Measurements from ENCODE around the gene CCNB2. TPM values are rescaled to one million over a fixed set of nuclear protein-coding genes. Genes with fewer than 3 reads are reported as not detected.

The CCNB2 gene
- total RNA-seq (2013; cell fraction: nucleolus; rRNA removed), result 44.1 and 48.5 TPM in 2 replicates
- total RNA-seq (2014; rRNA removed), result 80.9 and 87.1 TPM in 2 replicates
- 94.8 and 99.8 TPM in 2 replicates for total RNA-seq (2014; rRNA removed; fragmentation: Illumina TruSeq; extraction: Trizol)
- total RNA-seq (2021), result 74.1 and 76.6 TPM in 2 replicates
- 55.9 TPM for polyA plus RNA-seq (2011; ENCODE audit: low read depth)
- polyA plus RNA-seq (2011; rRNA removed), result 97.7 and 133 TPM in 2 replicates
- 72.7 and 101 TPM in 2 replicates for polyA plus RNA-seq (2011; cell fraction: cytosol; rRNA removed)
- polyA plus RNA-seq (2011; cell fraction: nucleus; rRNA removed), result 63.2 and 67.5 TPM in 2 replicates
- polyA plus RNA-seq (2012), result 48.4 and 65.5 TPM in 2 replicates
- polyA plus RNA-seq (2014; fragmentation: Illumina TruSeq; extraction: Trizol), result 102 and 107 TPM in 2 replicates
- polyA plus RNA-seq (2014; fragmentation: Nextera tagmentation; extraction: Ambion mirVana), result 100 to 1,000 TPM; 205 to 211 TPM
- polyA plus RNA-seq (2014; rRNA removed), result 75.1 and 89.1 TPM in 2 replicates
- 100 to 1,000 TPM; 171 to 178 TPM for polyA plus RNA-seq (2016; fragmentation: Nextera tagmentation; extraction: Ambion mirVana)
- polyA minus RNA-seq (2011; rRNA and poly(A)+ RNA removed), result 61.9 and 70.4 TPM in 2 replicates
- 37.6 and 38.6 TPM in 2 replicates for polyA minus RNA-seq (2011; cell fraction: cytosol; rRNA and poly(A)+ RNA removed)
- polyA minus RNA-seq (2011; cell fraction: nucleus; rRNA and poly(A)+ RNA removed), result 33.5 and 52.9 TPM in 2 replicates
- percentile 81 among the genes with signal in this experiment for Bru-seq, nascent RNA
- percentile 73 among the genes with signal in this experiment for BruChase-seq, experiment 1, labeled RNA remaining after a 6-hour chase
- BruChase-seq, experiment 2, labeled RNA remaining after a 2-hour chase, result percentile 73 among the genes with signal in this experiment
- long read RNA-seq, experiment 1, transcript CCNB2-201 (9 exons, 1,556 nt), result major isoform, 133 of 140 reads
- long read RNA-seq, experiment 1, partial matches to known transcripts, result 0 of 140 reads
- long read RNA-seq, experiment 1, other reads (novel, unspliced or antisense), result 6 of 140 reads
- long read RNA-seq, experiment 2, transcript CCNB2-201 (9 exons, 1,556 nt), result major isoform, 1,108 of 1,146 reads
- long read RNA-seq, experiment 2, transcript CCNB2-205 (8 exons, 2,503 nt), result minor isoform, 9 of 1,146 reads
- long read RNA-seq, experiment 2, partial matches to known transcripts, result 13 of 1,146 reads
- long read RNA-seq, experiment 2, other reads (novel, unspliced or antisense), result 16 of 1,146 reads

DNA sequence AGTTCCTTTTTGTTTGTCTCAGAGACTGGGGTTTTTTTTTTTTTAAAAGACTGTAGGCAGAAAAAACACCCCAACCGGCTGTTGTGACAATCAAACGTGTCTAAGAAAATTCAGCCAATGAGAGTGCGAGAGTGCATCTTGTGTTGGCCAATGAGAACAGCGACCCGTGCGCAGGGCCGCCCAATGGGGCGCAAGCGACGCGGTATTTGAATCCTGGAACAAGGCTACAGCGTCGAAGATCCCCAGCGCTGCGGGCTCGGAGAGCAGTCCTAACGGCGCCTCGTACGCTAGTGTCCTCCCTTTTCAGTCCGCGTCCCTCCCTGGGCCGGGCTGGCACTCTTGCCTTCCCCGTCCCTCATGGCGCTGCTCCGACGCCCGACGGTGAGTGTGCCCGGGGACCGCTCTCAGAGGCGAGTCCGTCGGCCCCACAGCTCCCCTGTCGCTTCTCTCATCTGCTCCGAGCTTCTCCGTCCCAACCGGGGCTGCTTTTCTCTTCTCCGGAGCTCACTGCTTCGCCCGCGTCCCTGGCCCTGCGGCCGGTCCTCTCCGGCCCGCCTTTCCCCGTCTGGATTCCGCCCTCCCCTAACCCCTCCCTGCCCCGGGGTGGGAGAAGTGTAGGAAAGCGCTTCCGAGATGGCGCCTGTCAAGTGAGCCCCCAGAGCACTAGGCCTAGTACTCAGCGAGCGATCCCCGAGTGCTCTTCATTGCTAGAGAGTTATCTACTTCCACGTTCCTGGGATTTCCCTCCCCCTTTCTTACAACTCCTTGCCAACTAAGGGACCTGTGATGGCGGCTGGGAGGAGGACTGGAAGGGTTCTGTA lies at the start of gene CCNB2:
Gene CCNB2, plus strand, starts transcription at position 235 of the 821 bp plus-strand sequence. Its CDS starts 123 bp downstream, at position 358.
- peak within 1 kb of the TSS; percentile 86 for H3K27ac ChIP-seq (ENCODE audit: control insufficient read depth, insufficient read depth)
- H3K27me3 ChIP-seq (replicated peaks in 1 of 2; ENCODE audit: control insufficient read depth in 2 of 2, insufficient read depth in 2 of 2, low read length in 1 of 2), result no peaks in the 10 kb centered on the region
- H3K36me3 ChIP-seq (ENCODE audit: control insufficient read depth in 2 of 2, insufficient read depth in 2 of 2, low read length in 1 of 2), result peaks cover 0 to 21% of the 10 kb centered on the region in 2 experiments; a peak in 3 of 4 replicates
- BruUV-seq (replicated peaks), result no TSS peak
- ChIA-PET CTCF (interaction anchor here (0.6 to 2.2 kb wide), 5 partner anchors 31 to 387 kb away, joined by 3 to 17 read pairs (median 4); no protein-coding TSS in a partner anchor), SMC1A (ENCODE audit: uncharacterized antibody, unreplicated experiment) (interaction anchor here (2.3 kb wide), 2 partner anchors 11 to 125 kb away, joined by 10 to 11 read pairs; no protein-coding TSS in a partner anchor), RAD21 (ENCODE audit: unreplicated experiment) (interaction anchor here (1.6 to 2.8 kb wide), 3 partner anchors 125 to 424 kb away, joined by 6 to 10 read pairs (median 7); no protein-coding TSS in a partner anchor), POLR2A (interaction anchor here (0.6 to 1.0 kb wide), 3 partner anchors 8 to 415 kb away, joined by 3 to 7 read pairs (median 5); no protein-coding TSS in a partner anchor)
- peak within 1 kb of the TSS; percentile 94 for H3K9ac ChIP-seq (ENCODE audit: control insufficient read depth, insufficient read depth, low read length)
- FAIRE-seq (peak; percentile 99), ATAC-seq (peak; percentile 100), DNase-seq (ENCODE audit: low read depth, low spot score) (peak; percentile 85)
- H3K4me3 ChIP-seq, result peak within 1 kb of the TSS; percentile 95
- H3K9me3 ChIP-seq (replicated peaks; ENCODE audit: control insufficient read depth, insufficient read depth, low read length), result no peaks in the 10 kb centered on the region
- H4K20me1 ChIP-seq (ENCODE audit: control insufficient read depth, insufficient read depth), result no peaks in the 10 kb centered on the region
- peaks cover 30% of the 10 kb centered on the region for H3K79me2 ChIP-seq (ENCODE audit: control insufficient read depth, insufficient read depth, low read length)
- peak within 1 kb of the TSS; percentile 82 for H2AFZ ChIP-seq (ENCODE audit: control insufficient read depth, low read depth, low read length)
- peaks cover 4% of the 10 kb centered on the region; the same call in 1 of the 2 replicates for H3K4me1 ChIP-seq (ENCODE audit: control insufficient read depth, insufficient read depth, low read length)
- in situ Hi-C loops (cut with MboI), result no loop called here
- WGBS (ENCODE audit: insufficient coverage, insufficient replicate concordance, low lambda C conversion rate, missing lambda C conversion rate), result 1% methylated on average over 57 of the region's 57 CpGs
- intact Hi-C loops (cut with micrococcal nuclease; ENCODE audit: unreplicated experiment), result loop anchor here (2.0 kb wide), 2 partner anchors 116 to 126 kb away; no protein-coding TSS in a partner anchor
- peak within 1 kb of the TSS; percentile 71 for H3K4me2 ChIP-seq (ENCODE audit: control insufficient read depth, insufficient read depth)
- TF ChIP-seq TAF1 (IDR thresholded peaks at IDR 0.05; ENCODE audit: borderline replicate concordance, low read depth, low read length) (0 out of 2 replicates have a peak, but pooled peaks have one; percentile 11), CHD2 (IDR thresholded peaks at IDR 0.05; ENCODE audit: borderline replicate concordance, low read depth, low read length) (peak; percentile 76), MXI1 (IDR thresholded peaks at IDR 0.05; ENCODE audit: low read depth, low read length) (peak; percentile 86), BHLHE40 (IDR thresholded peaks at IDR 0.05; ENCODE audit: borderline replicate concordance in 1 of 2, low read depth in 2 of 2, low read length in 1 of 2) (peak; percentile 87 to 94), IKZF1 (conservative IDR thresholded peaks at IDR 0.05) (peak; percentile 78), KLF5 (IDR thresholded peaks at IDR 0.05; ENCODE audit: partially characterized antibody) (no peak), YY1 (IDR thresholded peaks at IDR 0.05; ENCODE audit: low read depth, low read length) (peak; percentile 39; the same call in 1 of the 2 replicates), WRNIP1 (IDR thresholded peaks at IDR 0.05; ENCODE audit: borderline replicate concordance, low read depth, low read length) (no peak), ZNF622 (IDR thresholded peaks at IDR 0.05) (no peak), RELA (IDR thresholded peaks at IDR 0.05; ENCODE audit: borderline replicate concordance, partially characterized antibody) (peak; percentile 19), SMAD5 (IDR thresholded peaks at IDR 0.05; ENCODE audit: low read depth) (no peak), LARP7 (IDR thresholded peaks at IDR 0.05) (peak; percentile 44; the same call in 1 of the 2 replicates), SP1 (IDR thresholded peaks at IDR 0.05; ENCODE audit: low read depth, low read length) (peak; percentile 93), RAD21 (IDR thresholded peaks at IDR 0.05; ENCODE audit: insufficient read depth, low read depth, low read length) (no peak)
- TF ChIP-seq, protein P1, sequence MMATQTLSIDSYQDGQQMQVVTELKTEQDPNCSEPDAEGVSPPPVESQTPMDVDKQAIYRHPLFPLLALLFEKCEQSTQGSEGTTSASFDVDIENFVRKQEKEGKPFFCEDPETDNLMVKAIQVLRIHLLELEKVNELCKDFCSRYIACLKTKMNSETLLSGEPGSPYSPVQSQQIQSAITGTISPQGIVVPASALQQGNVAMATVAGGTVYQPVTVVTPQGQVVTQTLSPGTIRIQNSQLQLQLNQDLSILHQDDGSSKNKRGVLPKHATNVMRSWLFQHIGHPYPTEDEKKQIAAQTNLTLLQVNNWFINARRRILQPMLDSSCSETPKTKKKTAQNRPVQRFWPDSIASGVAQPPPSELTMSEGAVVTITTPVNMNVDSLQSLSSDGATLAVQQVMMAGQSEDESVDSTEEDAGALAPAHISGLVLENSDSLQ (IDR thresholded peaks at IDR 0.05), result peak; percentile 94
- TF ChIP-seq, protein P2, sequence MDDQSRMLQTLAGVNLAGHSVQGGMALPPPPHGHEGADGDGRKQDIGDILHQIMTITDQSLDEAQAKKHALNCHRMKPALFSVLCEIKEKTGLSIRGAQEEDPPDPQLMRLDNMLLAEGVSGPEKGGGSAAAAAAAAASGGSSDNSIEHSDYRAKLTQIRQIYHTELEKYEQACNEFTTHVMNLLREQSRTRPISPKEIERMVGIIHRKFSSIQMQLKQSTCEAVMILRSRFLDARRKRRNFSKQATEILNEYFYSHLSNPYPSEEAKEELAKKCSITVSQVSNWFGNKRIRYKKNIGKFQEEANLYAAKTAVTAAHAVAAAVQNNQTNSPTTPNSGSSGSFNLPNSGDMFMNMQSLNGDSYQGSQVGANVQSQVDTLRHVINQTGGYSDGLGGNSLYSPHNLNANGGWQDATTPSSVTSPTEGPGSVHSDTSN (IDR thresholded peaks at IDR 0.05; ENCODE audit: insufficient replicate concordance, low read depth, low read length), result peak; percentile 73

Data from GM12878 (cell line).